Measurements from ENCODE around the gene KIF14. TPM values are rescaled to one million over a fixed set of nuclear protein-coding genes. Genes with fewer than 3 reads are reported as not detected.
"Not testable (repeated sequence)": the region's sequence is repeated elsewhere in the genome, so short reads cannot be mapped to it uniquely, and the experiment has no call there.

Gene KIF14
- total and polyA plus RNA-seq, 2 donors (not counting 3 experiments of a cell fraction or from before 2014, with no cell fraction given), result 1.5 to 13.8 TPM

- H2AFZ ChIP-seq (ENCODE audit: low read depth, low read length); DNase-seq (ENCODE audit: low read depth, low spot score); H3K9me1 ChIP-seq (replicated peaks; ENCODE audit: control insufficient read depth, extremely low read depth, insufficient read depth, low read length); H3K36me3 ChIP-seq (ENCODE audit: control insufficient read depth in 2 of 2, extremely low read depth in 1 of 2, insufficient read depth in 2 of 2, low read length in 2 of 2); H3K27me3 ChIP-seq (ENCODE audit: control insufficient read depth in 2 of 2, insufficient read depth in 2 of 2, low read length in 2 of 2); H3K4me2 ChIP-seq (ENCODE audit: insufficient read depth, low read length); H3K9me3 ChIP-seq (replicated peaks; ENCODE audit: control insufficient read depth, insufficient read depth, low read length); H4K20me1 ChIP-seq (replicated peaks; ENCODE audit: control insufficient read depth, extremely low read depth, insufficient read depth, low read length); H3K9ac ChIP-seq (replicated peaks; ENCODE audit: extremely low read depth, insufficient read depth, low read length); FAIRE-seq; BruUV-seq (replicated peaks); dilution Hi-C loops (cut with MboI; ENCODE audit: extremely low pct_ligation_motif_present, low sequenced_read_pairs); POLR2A ChIA-PET; H3K4me1 ChIP-seq (ENCODE audit: control insufficient read depth, extremely low read depth, insufficient read depth, low read length); H3K27ac ChIP-seq (ENCODE audit: insufficient read depth, low read depth, low read length); H3K79me2 ChIP-seq (ENCODE audit: control insufficient read depth, insufficient read depth, low read length); H3K4me3 ChIP-seq (replicated peaks in 1 of 3; ENCODE audit: insufficient read depth in 1 of 3, low read depth in 1 of 3, low read length in 3 of 3): not testable (repeated sequence)
- CTCF ChIA-PET, result interaction anchor here (0.9 kb wide), 1 partner anchor 69 kb away, joined by 3 read pairs; no protein-coding TSS in a partner anchor
- intact Hi-C loops (cut with micrococcal nuclease), result loop anchor here (10.0 kb wide), 1 partner anchor 562 kb away; the partner anchor contains the start of gene CACNA1S
Observed at GRCh38 chr1:200552737-200553136, 67.8 kb downstream of the KIF14 start.

- dilution Hi-C loops (cut with MboI; ENCODE audit: extremely low pct_ligation_motif_present, low sequenced_read_pairs) (no loop called here), intact Hi-C loops (cut with micrococcal nuclease) (loop anchor here (10.0 kb wide), 1 partner anchor 564 kb away; the partner anchor contains the start of gene CACNA1S)
- Histone ChIP-seq H4K20me1 (replicated peaks; ENCODE audit: control insufficient read depth, extremely low read depth, insufficient read depth, low read length) (no peaks in the 10 kb centered on the region), H3K36me3 (ENCODE audit: control insufficient read depth in 2 of 2, extremely low read depth in 1 of 2, insufficient read depth in 2 of 2, low read length in 2 of 2) (no peaks in the 10 kb centered on the region), H3K4me1 (ENCODE audit: control insufficient read depth, extremely low read depth, insufficient read depth, low read length) (no peaks in the 10 kb centered on the region), H3K27ac (ENCODE audit: insufficient read depth, low read depth, low read length) (no peak overlapping the region), H3K4me2 (ENCODE audit: insufficient read depth, low read length) (no peak overlapping the region), H3K9me3 (replicated peaks; ENCODE audit: control insufficient read depth, insufficient read depth, low read length) (no peaks in the 10 kb centered on the region), H3K9me1 (replicated peaks; ENCODE audit: control insufficient read depth, extremely low read depth, insufficient read depth, low read length) (no peaks in the 10 kb centered on the region), H3K9ac (replicated peaks; ENCODE audit: extremely low read depth, insufficient read depth, low read length) (no peak overlapping the region), H3K4me3 (replicated peaks in 1 of 3; ENCODE audit: insufficient read depth in 1 of 3, low read depth in 1 of 3, low read length in 3 of 3) (no peak overlapping the region), H3K79me2 (ENCODE audit: control insufficient read depth, insufficient read depth, low read length) (no peaks in the 10 kb centered on the region), H3K27me3 (ENCODE audit: control insufficient read depth in 2 of 2, insufficient read depth in 2 of 2, low read length in 2 of 2) (no peaks in the 10 kb centered on the region), H2AFZ (ENCODE audit: low read depth, low read length) (no peak overlapping the region)
- FAIRE-seq, result no peak
- no peak for TF ChIP-seq JUN (IDR thresholded peaks at IDR 0.05; ENCODE audit: borderline replicate concordance, insufficient read depth, insufficient read length, low read depth)
- TF ChIP-seq POLR2A (IDR thresholded peaks at IDR 0.05; ENCODE audit: low read depth, low read length), result no peak
- TF ChIP-seq FOS (IDR thresholded peaks at IDR 0.05; ENCODE audit: borderline replicate concordance, insufficient read depth, low read length), result no peak
- TF ChIP-seq GATA2 (IDR thresholded peaks at IDR 0.05; ENCODE audit: insufficient read depth, insufficient read length, low read depth, low read length), result no peak
- no peak for TF ChIP-seq CTCF (IDR thresholded peaks at IDR 0.05; ENCODE audit: extremely low read depth in 1 of 2, insufficient read depth in 1 of 2, low read depth in 1 of 2, low read length in 2 of 2)
- no peak for TF ChIP-seq MYC (IDR thresholded peaks at IDR 0.05; ENCODE audit: low read depth, low read length)
- no peak for TF ChIP-seq MAX (IDR thresholded peaks at IDR 0.05; ENCODE audit: insufficient read depth, insufficient read length)
- TF ChIP-seq EZH2 (IDR thresholded peaks at IDR 0.05; ENCODE audit: borderline replicate concordance, low read depth, low read length, severe bottlenecking), result no peak
- POLR2A ChIA-PET, result no interaction called here
- BruUV-seq (replicated peaks), result no TSS peak
- CTCF ChIA-PET, result interaction anchor here (1.2 kb wide), 1 partner anchor 8 kb away, joined by 11 read pairs; no protein-coding TSS in a partner anchor
- no peak for DNase-seq (ENCODE audit: low read depth, low spot score)
Observed at GRCh38 chr1:200550367-200550766, 70.2 kb downstream of the KIF14 start.

All from endothelial cell of umbilical vein (primary cell).